Measurements from ENCODE around the gene OR52H1.
"Not testable (repeated sequence)": the region's sequence is repeated elsewhere in the genome, so short reads cannot be mapped to it uniquely, and the experiment has no call there.

GRCh38 chr11:5584458-5584857, 36.1 kb upstream of the OR52H1 start:
- TF ChIP-seq CTCF (IDR thresholded peaks at IDR 0.05); REST (IDR thresholded peaks at IDR 0.05); EP300 (IDR thresholded peaks at IDR 0.05); POLR2A (IDR thresholded peaks at IDR 0.05; ENCODE audit: low read length); FOSL2 (IDR thresholded peaks at IDR 0.05); FOSL2 (CRISPR knock-in tag; IDR thresholded peaks at IDR 0.05); USF2 (IDR thresholded peaks at IDR 0.05); HES2 (IDR thresholded peaks at IDR 0.05); HMGXB4 (CRISPR knock-in tag; IDR thresholded peaks at IDR 0.05; ENCODE audit: borderline replicate concordance); SMC3 (IDR thresholded peaks at IDR 0.05): not testable (repeated sequence)
